DND-41 (cell line): ENCODE data around the gene INPP4A.

Experiments
- EZH2 ChIP-seq: IDR thresholded peaks from 3 replicates; pipeline ENCODE4 v1.6.1; 2012; ENCODE audit warnings: borderline replicate concordance, low read depth, mild to moderate bottlenecking, moderate library complexity, low read length, inconsistent platforms; ENCODE audit not compliant: severe bottlenecking
- TF ChIP-seq, protein P1 (sequence below): IDR thresholded peaks from 2 replicates; pipeline ENCODE4 v1.5.1; 2012; ENCODE audit warnings: borderline replicate concordance, low read length, moderate library complexity, mild to moderate bottlenecking; ENCODE audit not compliant: poor library complexity, severe bottlenecking; ENCODE audit errors: extremely low read depth

DNA sequence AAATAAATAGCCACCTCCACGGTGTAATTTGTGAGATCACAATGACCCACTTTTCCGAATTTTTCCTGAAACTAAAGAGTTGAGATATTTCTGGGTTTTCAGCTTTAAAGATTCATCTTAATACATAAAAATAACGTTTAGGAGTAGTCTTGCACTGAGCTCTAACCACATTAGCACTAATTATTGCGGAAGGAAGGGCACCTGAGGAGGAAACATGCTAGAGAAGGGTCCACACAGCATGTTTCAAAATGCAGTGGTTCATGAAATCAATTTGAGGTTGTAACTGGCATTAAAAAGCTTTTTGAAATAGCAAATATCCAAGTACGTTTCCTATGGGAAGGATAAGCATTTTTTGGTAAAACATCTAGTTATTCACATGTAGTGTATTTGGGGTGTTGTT is 8.4 kb downstream of the INPP4A start:
- TF ChIP-seq, protein P1, sequence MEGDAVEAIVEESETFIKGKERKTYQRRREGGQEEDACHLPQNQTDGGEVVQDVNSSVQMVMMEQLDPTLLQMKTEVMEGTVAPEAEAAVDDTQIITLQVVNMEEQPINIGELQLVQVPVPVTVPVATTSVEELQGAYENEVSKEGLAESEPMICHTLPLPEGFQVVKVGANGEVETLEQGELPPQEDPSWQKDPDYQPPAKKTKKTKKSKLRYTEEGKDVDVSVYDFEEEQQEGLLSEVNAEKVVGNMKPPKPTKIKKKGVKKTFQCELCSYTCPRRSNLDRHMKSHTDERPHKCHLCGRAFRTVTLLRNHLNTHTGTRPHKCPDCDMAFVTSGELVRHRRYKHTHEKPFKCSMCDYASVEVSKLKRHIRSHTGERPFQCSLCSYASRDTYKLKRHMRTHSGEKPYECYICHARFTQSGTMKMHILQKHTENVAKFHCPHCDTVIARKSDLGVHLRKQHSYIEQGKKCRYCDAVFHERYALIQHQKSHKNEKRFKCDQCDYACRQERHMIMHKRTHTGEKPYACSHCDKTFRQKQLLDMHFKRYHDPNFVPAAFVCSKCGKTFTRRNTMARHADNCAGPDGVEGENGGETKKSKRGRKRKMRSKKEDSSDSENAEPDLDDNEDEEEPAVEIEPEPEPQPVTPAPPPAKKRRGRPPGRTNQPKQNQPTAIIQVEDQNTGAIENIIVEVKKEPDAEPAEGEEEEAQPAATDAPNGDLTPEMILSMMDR: no peak
- no peak for TF ChIP-seq EZH2
